ENCODE results near the gene FAM149B1. TPM values are rescaled to one million over a fixed set of nuclear protein-coding genes. Genes with fewer than 3 reads are reported as not detected.

FAM149B1 gene
- total and polyA plus RNA-seq, 10 of the 15 experiments (the other 5 are each of a cell fraction or from before 2014, with no cell fraction given): 6.6 to 20.9 (median 11.2) TPM

DNA sequence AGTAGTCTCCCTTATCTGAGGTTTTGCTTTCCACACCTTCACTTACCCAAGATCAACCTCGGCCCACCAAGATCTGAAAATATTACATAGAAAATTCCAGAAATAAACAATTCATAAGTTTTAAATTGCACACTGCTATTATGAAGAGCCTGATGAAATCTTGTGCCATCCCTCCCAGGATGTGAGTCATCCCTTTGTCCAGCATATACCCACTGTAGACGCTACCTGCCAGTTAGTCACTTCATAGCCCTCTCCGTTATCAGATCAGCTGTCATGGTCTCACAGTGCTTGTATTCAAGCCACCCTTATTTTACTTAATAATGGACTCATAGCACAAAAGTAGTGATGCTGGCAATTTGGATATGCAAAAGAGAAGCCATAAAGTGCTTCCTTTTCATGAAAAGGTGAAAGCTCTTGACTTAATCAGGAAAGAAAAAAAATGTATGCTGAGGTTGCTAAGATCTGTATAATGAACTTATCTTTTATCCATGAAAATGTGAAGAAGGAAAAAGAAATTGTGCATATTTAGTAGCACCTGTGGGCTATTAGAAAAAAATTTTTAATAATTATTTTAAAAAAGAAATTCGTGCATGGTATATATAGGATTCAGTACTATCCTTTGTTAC is 94.3 kb downstream of the FAM149B1 start:
- no peaks in the 10 kb centered on the region for H3K4me1 ChIP-seq (ENCODE audit: control insufficient read depth, insufficient read depth, low read length)
- H3K9me3 ChIP-seq (replicated peaks; ENCODE audit: control insufficient read depth, insufficient read depth, low read length): no peaks in the 10 kb centered on the region; the same call in 2 of the 3 replicates
- DNase-seq (ENCODE audit: low read depth, low spot score): no peak
- H3K4me3 ChIP-seq: no peak overlapping the region
- 55% methylated on average over 4 of the region's 4 CpGs for WGBS (ENCODE audit: insufficient coverage, insufficient replicate concordance, low lambda C conversion rate, missing lambda C conversion rate)
- ChIA-PET SMC1A (ENCODE audit: uncharacterized antibody, unreplicated experiment) (no interaction called here), CTCF (interaction anchor here (2.5 kb wide), 1 partner anchor 382 kb away, joined by 26 read pairs; no protein-coding TSS in a partner anchor), RAD21 (ENCODE audit: unreplicated experiment) (no interaction called here), POLR2A (no interaction called here)
- H2AFZ ChIP-seq (ENCODE audit: control insufficient read depth, low read depth, low read length): no peak overlapping the region
- intact Hi-C loops (cut with micrococcal nuclease; ENCODE audit: unreplicated experiment) (no loop called here), in situ Hi-C loops (cut with MboI) (no loop called here)
- TF ChIP-seq FOXM1 (IDR thresholded peaks at IDR 0.05; ENCODE audit: low read depth, low read length): no peak
- no peak for TF ChIP-seq ZZZ3 (IDR thresholded peaks at IDR 0.05; ENCODE audit: control insufficient read depth, insufficient read length, low read depth)
- TF ChIP-seq, protein P1, sequence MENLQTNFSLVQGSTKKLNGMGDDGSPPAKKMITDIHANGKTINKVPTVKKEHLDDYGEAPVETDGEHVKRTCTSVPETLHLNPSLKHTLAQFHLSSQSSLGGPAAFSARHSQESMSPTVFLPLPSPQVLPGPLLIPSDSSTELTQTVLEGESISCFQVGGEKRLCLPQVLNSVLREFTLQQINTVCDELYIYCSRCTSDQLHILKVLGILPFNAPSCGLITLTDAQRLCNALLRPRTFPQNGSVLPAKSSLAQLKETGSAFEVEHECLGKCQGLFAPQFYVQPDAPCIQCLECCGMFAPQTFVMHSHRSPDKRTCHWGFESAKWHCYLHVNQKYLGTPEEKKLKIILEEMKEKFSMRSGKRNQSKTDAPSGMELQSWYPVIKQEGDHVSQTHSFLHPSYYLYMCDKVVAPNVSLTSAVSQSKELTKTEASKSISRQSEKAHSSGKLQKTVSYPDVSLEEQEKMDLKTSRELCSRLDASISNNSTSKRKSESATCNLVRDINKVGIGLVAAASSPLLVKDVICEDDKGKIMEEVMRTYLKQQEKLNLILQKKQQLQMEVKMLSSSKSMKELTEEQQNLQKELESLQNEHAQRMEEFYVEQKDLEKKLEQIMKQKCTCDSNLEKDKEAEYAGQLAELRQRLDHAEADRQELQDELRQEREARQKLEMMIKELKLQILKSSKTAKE (IDR thresholded peaks at IDR 0.05; ENCODE audit: low read depth, poor library complexity, severe bottlenecking): no peak
- TF ChIP-seq, protein P2, sequence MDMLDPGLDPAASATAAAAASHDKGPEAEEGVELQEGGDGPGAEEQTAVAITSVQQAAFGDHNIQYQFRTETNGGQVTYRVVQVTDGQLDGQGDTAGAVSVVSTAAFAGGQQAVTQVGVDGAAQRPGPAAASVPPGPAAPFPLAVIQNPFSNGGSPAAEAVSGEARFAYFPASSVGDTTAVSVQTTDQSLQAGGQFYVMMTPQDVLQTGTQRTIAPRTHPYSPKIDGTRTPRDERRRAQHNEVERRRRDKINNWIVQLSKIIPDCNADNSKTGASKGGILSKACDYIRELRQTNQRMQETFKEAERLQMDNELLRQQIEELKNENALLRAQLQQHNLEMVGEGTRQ (IDR thresholded peaks at IDR 0.05; ENCODE audit: borderline replicate concordance, low read depth, low read length): no peak
- TF ChIP-seq, protein P3, sequence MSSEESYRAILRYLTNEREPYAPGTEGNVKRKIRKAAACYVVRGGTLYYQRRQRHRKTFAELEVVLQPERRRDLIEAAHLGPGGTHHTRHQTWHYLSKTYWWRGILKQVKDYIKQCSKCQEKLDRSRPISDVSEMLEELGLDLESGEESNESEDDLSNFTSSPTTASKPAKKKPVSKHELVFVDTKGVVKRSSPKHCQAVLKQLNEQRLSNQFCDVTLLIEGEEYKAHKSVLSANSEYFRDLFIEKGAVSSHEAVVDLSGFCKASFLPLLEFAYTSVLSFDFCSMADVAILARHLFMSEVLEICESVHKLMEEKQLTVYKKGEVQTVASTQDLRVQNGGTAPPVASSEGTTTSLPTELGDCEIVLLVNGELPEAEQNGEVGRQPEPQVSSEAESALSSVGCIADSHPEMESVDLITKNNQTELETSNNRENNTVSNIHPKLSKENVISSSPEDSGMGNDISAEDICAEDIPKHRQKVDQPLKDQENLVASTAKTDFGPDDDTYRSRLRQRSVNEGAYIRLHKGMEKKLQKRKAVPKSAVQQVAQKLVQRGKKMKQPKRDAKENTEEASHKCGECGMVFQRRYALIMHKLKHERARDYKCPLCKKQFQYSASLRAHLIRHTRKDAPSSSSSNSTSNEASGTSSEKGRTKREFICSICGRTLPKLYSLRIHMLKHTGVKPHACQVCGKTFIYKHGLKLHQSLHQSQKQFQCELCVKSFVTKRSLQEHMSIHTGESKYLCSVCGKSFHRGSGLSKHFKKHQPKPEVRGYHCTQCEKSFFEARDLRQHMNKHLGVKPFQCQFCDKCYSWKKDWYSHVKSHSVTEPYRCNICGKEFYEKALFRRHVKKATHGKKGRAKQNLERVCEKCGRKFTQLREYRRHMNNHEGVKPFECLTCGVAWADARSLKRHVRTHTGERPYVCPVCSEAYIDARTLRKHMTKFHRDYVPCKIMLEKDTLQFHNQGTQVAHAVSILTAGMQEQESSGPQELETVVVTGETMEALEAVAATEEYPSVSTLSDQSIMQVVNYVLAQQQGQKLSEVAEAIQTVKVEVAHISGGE (CRISPR knock-in tag; IDR thresholded peaks at IDR 0.05): no peak
- TF ChIP-seq POLR2AphosphoS5 (IDR thresholded peaks at IDR 0.05; ENCODE audit: low read length): no peak
- TF ChIP-seq, protein P4, sequence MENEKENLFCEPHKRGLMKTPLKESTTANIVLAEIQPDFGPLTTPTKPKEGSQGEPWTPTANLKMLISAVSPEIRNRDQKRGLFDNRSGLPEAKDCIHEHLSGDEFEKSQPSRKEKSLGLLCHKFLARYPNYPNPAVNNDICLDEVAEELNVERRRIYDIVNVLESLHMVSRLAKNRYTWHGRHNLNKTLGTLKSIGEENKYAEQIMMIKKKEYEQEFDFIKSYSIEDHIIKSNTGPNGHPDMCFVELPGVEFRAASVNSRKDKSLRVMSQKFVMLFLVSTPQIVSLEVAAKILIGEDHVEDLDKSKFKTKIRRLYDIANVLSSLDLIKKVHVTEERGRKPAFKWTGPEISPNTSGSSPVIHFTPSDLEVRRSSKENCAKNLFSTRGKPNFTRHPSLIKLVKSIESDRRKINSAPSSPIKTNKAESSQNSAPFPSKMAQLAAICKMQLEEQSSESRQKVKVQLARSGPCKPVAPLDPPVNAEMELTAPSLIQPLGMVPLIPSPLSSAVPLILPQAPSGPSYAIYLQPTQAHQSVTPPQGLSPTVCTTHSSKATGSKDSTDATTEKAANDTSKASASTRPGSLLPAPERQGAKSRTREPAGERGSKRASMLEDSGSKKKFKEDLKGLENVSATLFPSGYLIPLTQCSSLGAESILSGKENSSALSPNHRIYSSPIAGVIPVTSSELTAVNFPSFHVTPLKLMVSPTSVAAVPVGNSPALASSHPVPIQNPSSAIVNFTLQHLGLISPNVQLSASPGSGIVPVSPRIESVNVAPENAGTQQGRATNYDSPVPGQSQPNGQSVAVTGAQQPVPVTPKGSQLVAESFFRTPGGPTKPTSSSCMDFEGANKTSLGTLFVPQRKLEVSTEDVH (IDR thresholded peaks at IDR 0.05; ENCODE audit: low read depth, partially characterized antibody): no peak
- TF ChIP-seq TCF7 (IDR thresholded peaks at IDR 0.05; ENCODE audit: borderline replicate concordance): no peak
- TF ChIP-seq STAT3 (IDR thresholded peaks at IDR 0.05; ENCODE audit: low read depth, low read length): no peak
- TF ChIP-seq SREBF2 (IDR thresholded peaks at IDR 0.05; ENCODE audit: low read length): no peak
- TF ChIP-seq ZNF274 (IDR thresholded peaks at IDR 0.05; ENCODE audit: insufficient read depth, insufficient read length): no peak
- H3K27me3 ChIP-seq (replicated peaks in 1 of 2; ENCODE audit: control insufficient read depth in 2 of 2, insufficient read depth in 2 of 2, low read length in 1 of 2): no peaks in the 10 kb centered on the region
- no peak for ATAC-seq
- FAIRE-seq: no peak
- H3K9ac ChIP-seq (ENCODE audit: control insufficient read depth, insufficient read depth, low read length): no peak overlapping the region
- no peaks in the 10 kb centered on the region for H4K20me1 ChIP-seq (ENCODE audit: control insufficient read depth, insufficient read depth)
- H3K36me3 ChIP-seq (ENCODE audit: control insufficient read depth in 2 of 2, insufficient read depth in 2 of 2, low read length in 1 of 2): no peaks in the 10 kb centered on the region
- no peaks in the 10 kb centered on the region for H3K79me2 ChIP-seq (ENCODE audit: control insufficient read depth, insufficient read depth, low read length)
- H3K4me2 ChIP-seq (ENCODE audit: control insufficient read depth, insufficient read depth): no peak overlapping the region
- H3K27ac ChIP-seq (ENCODE audit: control insufficient read depth, insufficient read depth): no peak overlapping the region
- BruUV-seq (replicated peaks): no TSS peak
